Measurements from ENCODE around the gene SFT2D3.
A peak's percentile ranks its signal among the peaks of the same experiment; 100 is the strongest.

The SFT2D3 gene

GRCh38 chr2:127664065-127664894 is 37.0 kb upstream of the SFT2D3 start:
- DNase-seq (ENCODE audit: low read depth), result no peak

GRCh38 chr2:127664895-127665225 is 36.4 kb upstream of the SFT2D3 start:
- no peak for DNase-seq (ENCODE audit: low read depth)

- no peak for DNase-seq (ENCODE audit: low read depth)
Measured at GRCh38 chr2:127665267-127665893, 35.9 kb upstream of the SFT2D3 start.

- DNase-seq (ENCODE audit: low read depth), result no peak
Measured at GRCh38 chr2:127669056-127669455, 32.2 kb upstream of the SFT2D3 start.

- no peak for DNase-seq (ENCODE audit: low read depth)
Measured at GRCh38 chr2:127670055-127670956, 31.0 kb upstream of the SFT2D3 start.

GRCh38 chr2:127670957-127671290 is 30.4 kb upstream of the SFT2D3 start:
- no peak for DNase-seq (ENCODE audit: low read depth)

GRCh38 chr2:127671557-127672302 is 29.6 kb upstream of the SFT2D3 start:
- DNase-seq (ENCODE audit: low read depth), result no peak

- DNase-seq (ENCODE audit: low read depth), result no peak
Measured at GRCh38 chr2:127672341-127673224, 28.7 kb upstream of the SFT2D3 start.

- no peak for DNase-seq (ENCODE audit: low read depth)
Measured at GRCh38 chr2:127673291-127674069, 27.8 kb upstream of the SFT2D3 start.

GRCh38 chr2:127674241-127675209 is 26.8 kb upstream of the SFT2D3 start:
- no peak for DNase-seq (ENCODE audit: low read depth)

- DNase-seq (ENCODE audit: low read depth), result peak; percentile 42
Measured at GRCh38 chr2:127675331-127676261, 25.7 kb upstream of the SFT2D3 start, which contains the start of gene LIMS2. Gene LIMS2, minus strand, starts transcription at chr2:127675530. Its CDS starts 506 bp downstream, at chr2:127675024.

GRCh38 chr2:127676906-127677305 is 24.4 kb upstream of the SFT2D3 start:
- no peak for DNase-seq (ENCODE audit: low read depth)

GRCh38 chr2:127678531-127678930 is 22.8 kb upstream of the SFT2D3 start:
- no peak for DNase-seq (ENCODE audit: low read depth)

GRCh38 chr2:127678991-127679390 is 22.3 kb upstream of the SFT2D3 start:
- no peak for DNase-seq (ENCODE audit: low read depth)

- DNase-seq (ENCODE audit: low read depth), result no peak
Measured at GRCh38 chr2:127679680-127680361, 21.5 kb upstream of the SFT2D3 start.

GRCh38 chr2:127680706-127681287 is 20.5 kb upstream of the SFT2D3 start:
- no peak for DNase-seq (ENCODE audit: low read depth)

GRCh38 chr2:127681288-127681804 is 20.0 kb upstream of the SFT2D3 start:
- no peak for DNase-seq (ENCODE audit: low read depth)

All from GM04504 (cell line).